ENCODE data around the gene MARK4.

The MARK4 gene

GRCh38 chr19:45352914-45353796, 102.1 kb downstream of the MARK4 start:
- no peak overlapping the region for H3K4me3 ChIP-seq (ENCODE audit: insufficient read depth, low read depth, low read length)
- peaks cover 66% of the 10 kb centered on the region for H3K36me3 ChIP-seq (ENCODE audit: control insufficient read depth, insufficient read depth, low read length)
- peaks cover 8% of the 10 kb centered on the region for H3K4me1 ChIP-seq (ENCODE audit: control insufficient read depth, insufficient read depth, low read length)
- WGBS, 2 experiments = 95 to 96% methylated on average over 19 of the region's 20 CpGs
- no peak overlapping the region for H3K27ac ChIP-seq (ENCODE audit: insufficient read depth, low read depth, low read length, poor library complexity, severe bottlenecking)
- H3K27me3 ChIP-seq (ENCODE audit: control insufficient read depth, insufficient read depth, low read length, poor library complexity, severe bottlenecking) = no peaks in the 10 kb centered on the region
- no peaks in the 10 kb centered on the region for H3K9me3 ChIP-seq (ENCODE audit: control insufficient read depth, low read length)

- Histone ChIP-seq H3K27ac (ENCODE audit: insufficient read depth, low read depth, low read length, poor library complexity, severe bottlenecking) (no peak overlapping the region), H3K9me3 (ENCODE audit: control insufficient read depth, low read length) (no peaks in the 10 kb centered on the region), H3K4me3 (ENCODE audit: insufficient read depth, low read depth, low read length) (no peak overlapping the region), H3K27me3 (ENCODE audit: control insufficient read depth, insufficient read depth, low read length, poor library complexity, severe bottlenecking) (no peaks in the 10 kb centered on the region), H3K4me1 (ENCODE audit: control insufficient read depth, insufficient read depth, low read length) (no peaks in the 10 kb centered on the region), H3K36me3 (ENCODE audit: control insufficient read depth, insufficient read depth, low read length) (peaks cover 75% of the 10 kb centered on the region)
- WGBS, 2 experiments = 94% methylated on average over 11 of the region's 11 CpGs
Observed at GRCh38 chr19:45354241-45354842, 103.3 kb downstream of the MARK4 start.
